Upper lobe of left lung (tissue), 4 donors: ENCODE data around the gene DDI2.

Experiments
- POLR2A ChIP-seq, 4 donors: fragments of 450-650 bp; IDR thresholded peaks; one replicate each; pipeline ENCODE4 v1.5.1; 2016 to 2017; ENCODE audit warnings: antibody characterized with exemption in 4 of 4, mild to moderate bottlenecking in 2 of 4
- POLR2AphosphoS5 ChIP-seq, 2 donors: sonication (generic); formaldehyde crosslinking; IDR thresholded peaks; one replicate each; pipeline ENCODE4 v1.5.1; 2017; ENCODE audit warnings: antibody characterized with exemption in 2 of 2
- TF ChIP-seq, protein P1 (sequence below), 6 experiments: fragments of 450-650 bp in 4 of 6; fragments of 200-600 bp in 2 of 6; sonication (generic) in 2 of 6; IDR thresholded peaks; one replicate each; pipeline ENCODE4 v1.5.1; 2016 to 2019; ENCODE audit warnings: antibody characterized with exemption in 6 of 6

DNA sequence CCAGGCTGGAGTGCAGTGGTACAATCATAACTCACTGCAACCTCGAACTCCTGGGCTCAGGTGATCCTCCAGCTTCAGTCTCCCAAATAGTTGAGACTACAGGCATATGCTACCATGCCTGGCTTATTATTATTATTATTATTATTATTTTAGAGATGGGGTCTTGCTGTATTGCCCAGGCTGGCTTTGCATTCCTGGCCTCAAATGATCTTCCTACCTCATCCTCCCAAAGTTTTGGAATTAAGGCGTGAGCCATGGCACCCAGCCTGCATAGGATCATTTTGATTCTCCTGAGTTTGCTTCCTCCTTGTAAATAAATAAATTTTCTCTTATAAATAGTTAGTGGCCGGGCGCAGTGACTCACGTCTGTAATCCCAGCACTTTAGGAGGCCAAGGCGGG lies 6.2 kb downstream of the DDI2 start:
- TF ChIP-seq, protein P1, sequence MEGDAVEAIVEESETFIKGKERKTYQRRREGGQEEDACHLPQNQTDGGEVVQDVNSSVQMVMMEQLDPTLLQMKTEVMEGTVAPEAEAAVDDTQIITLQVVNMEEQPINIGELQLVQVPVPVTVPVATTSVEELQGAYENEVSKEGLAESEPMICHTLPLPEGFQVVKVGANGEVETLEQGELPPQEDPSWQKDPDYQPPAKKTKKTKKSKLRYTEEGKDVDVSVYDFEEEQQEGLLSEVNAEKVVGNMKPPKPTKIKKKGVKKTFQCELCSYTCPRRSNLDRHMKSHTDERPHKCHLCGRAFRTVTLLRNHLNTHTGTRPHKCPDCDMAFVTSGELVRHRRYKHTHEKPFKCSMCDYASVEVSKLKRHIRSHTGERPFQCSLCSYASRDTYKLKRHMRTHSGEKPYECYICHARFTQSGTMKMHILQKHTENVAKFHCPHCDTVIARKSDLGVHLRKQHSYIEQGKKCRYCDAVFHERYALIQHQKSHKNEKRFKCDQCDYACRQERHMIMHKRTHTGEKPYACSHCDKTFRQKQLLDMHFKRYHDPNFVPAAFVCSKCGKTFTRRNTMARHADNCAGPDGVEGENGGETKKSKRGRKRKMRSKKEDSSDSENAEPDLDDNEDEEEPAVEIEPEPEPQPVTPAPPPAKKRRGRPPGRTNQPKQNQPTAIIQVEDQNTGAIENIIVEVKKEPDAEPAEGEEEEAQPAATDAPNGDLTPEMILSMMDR (IDR thresholded peaks at IDR 0.05), result no peak
- no peak for TF ChIP-seq POLR2A (IDR thresholded peaks at IDR 0.05)
- TF ChIP-seq POLR2AphosphoS5 (IDR thresholded peaks at IDR 0.05), result no peak
